HG03108 (cell line): ENCODE results near the gene CTIF.
"Not testable (repeated sequence)": the region's sequence is repeated elsewhere in the genome, so short reads cannot be mapped to it uniquely, and the experiment has no call there.

Source experiments
- ATAC-seq: cut with Tn5 transposase; IDR thresholded peaks from one replicate; pipeline ENCODE4 v1.9.1; 2021; ENCODE audit warnings: moderate library complexity; ENCODE audit not compliant: unreplicated experiment

Gene CTIF

GRCh38 chr18:48538531-48539405 is at the start of gene CTIF:
TSS of gene CTIF (plus strand) at chr18:48539031. CDS start at chr18:48619566, 80,535 bp downstream.
- peak; percentile 84 for ATAC-seq

GRCh38 chr18:48490641-48491293 is 48.1 kb upstream of the CTIF start:
- no peak for ATAC-seq

- ATAC-seq: no peak
Observed at GRCh38 chr18:48492880-48493279, 46.0 kb upstream of the CTIF start.

- no peak for ATAC-seq
Observed at GRCh38 chr18:48493434-48494230, 45.2 kb upstream of the CTIF start.

- ATAC-seq: no peak
Observed at GRCh38 chr18:48497863-48498262, 41.0 kb upstream of the CTIF start.

- ATAC-seq: no peak
Observed at GRCh38 chr18:48500517-48500916, 38.3 kb upstream of the CTIF start.

GRCh38 chr18:48502906-48503305 is 35.9 kb upstream of the CTIF start:
- ATAC-seq: no peak

- ATAC-seq: no peak
Observed at GRCh38 chr18:48504819-48505218, 34.0 kb upstream of the CTIF start.

- ATAC-seq: not testable (repeated sequence)
Observed at GRCh38 chr18:48506983-48507568, 31.8 kb upstream of the CTIF start.

GRCh38 chr18:48512498-48512897 is 26.3 kb upstream of the CTIF start:
- not testable (repeated sequence) for ATAC-seq

- ATAC-seq: no peak
Observed at GRCh38 chr18:48514786-48515185, 24.0 kb upstream of the CTIF start.

GRCh38 chr18:48517048-48517447 is 21.8 kb upstream of the CTIF start:
- no peak for ATAC-seq

GRCh38 chr18:48519431-48520100 is 19.3 kb upstream of the CTIF start:
- no peak for ATAC-seq

GRCh38 chr18:48521723-48522122 is 17.1 kb upstream of the CTIF start:
- no peak for ATAC-seq

GRCh38 chr18:48525671-48526070 is 13.2 kb upstream of the CTIF start:
- no peak for ATAC-seq

GRCh38 chr18:48527461-48527860 is 11.4 kb upstream of the CTIF start:
- no peak for ATAC-seq

- ATAC-seq: no peak
Observed at GRCh38 chr18:48528861-48529260, 10.0 kb upstream of the CTIF start.

- ATAC-seq: no peak
Observed at GRCh38 chr18:48529796-48530195, 9.0 kb upstream of the CTIF start.

GRCh38 chr18:48530399-48531081 is 8.3 kb upstream of the CTIF start:
- ATAC-seq: no peak

- ATAC-seq: no peak
Observed at GRCh38 chr18:48531082-48531403, 7.8 kb upstream of the CTIF start.
